Astrocyte (in vitro differentiated cells and primary cell): ENCODE measurements around the gene NSUN7. TPM values are rescaled to one million over a fixed set of nuclear protein-coding genes. Genes with fewer than 3 reads are reported as not detected.
A peak's percentile ranks its signal among the peaks of the same experiment; 100 is the strongest.

Experiments
- DNase-seq: peaks from one replicate; pipeline ENCODE4 v3.0.0-alpha.2; 2010; ENCODE audit warnings: low read depth
- FAIRE-seq: peaks from 2 replicates; lab custom pipeline; 2011; peaks lifted over from hg19 to GRCh38; lab: Jason Lieb, UNC
- H2AFZ ChIP-seq: 2 replicates; pipeline ENCODE4 v1.6.0; 2012; ENCODE audit warnings: low read depth, low read length, inconsistent platforms
- H3K27ac ChIP-seq: 2 replicates; pipeline ENCODE4 v1.5.1; 2011; ENCODE audit warnings: low read depth, low read length, inconsistent platforms
- H3K27me3 ChIP-seq: 2 replicates; pipeline ENCODE4 v1.6.0; 2011; ENCODE audit warnings: low read length, inconsistent platforms; ENCODE audit not compliant: insufficient read depth
- H3K36me3 ChIP-seq: 2 replicates; pipeline ENCODE4 v1.5.1; 2011; ENCODE audit warnings: low read length, inconsistent platforms; ENCODE audit not compliant: insufficient read depth
- H3K4me1 ChIP-seq: 2 replicates; pipeline ENCODE4 v1.5.1; 2011; ENCODE audit warnings: low read length, inconsistent platforms; ENCODE audit not compliant: insufficient read depth
- H3K4me2 ChIP-seq: 2 replicates; pipeline ENCODE4 v1.6.0; 2012; ENCODE audit warnings: low read length, inconsistent platforms
- H3K4me3 ChIP-seq: 2 replicates; pipeline ENCODE4 v1.5.1; 2011; ENCODE audit warnings: low read depth, mild to moderate bottlenecking, low read length, inconsistent platforms; ENCODE audit not compliant: insufficient read depth
- H3K79me2 ChIP-seq: 2 replicates; pipeline ENCODE4 v1.6.0; 2012; ENCODE audit warnings: mild to moderate bottlenecking, low read length, inconsistent platforms; ENCODE audit not compliant: insufficient read depth
- H3K9ac ChIP-seq: 2 replicates; pipeline ENCODE4 v1.6.0; 2012; ENCODE audit warnings: mild to moderate bottlenecking, low read length, inconsistent platforms
- H3K9me3 ChIP-seq: 2 replicates; pipeline ENCODE4 v1.5.1; 2012; ENCODE audit warnings: low read depth, mild to moderate bottlenecking, low read length, inconsistent platforms; ENCODE audit not compliant: insufficient read depth
- H4K20me1 ChIP-seq: 2 replicates; pipeline ENCODE4 v1.6.0; 2012; ENCODE audit warnings: low read length, inconsistent platforms; ENCODE audit not compliant: insufficient read depth
- H3K27ac Mint-ChIP-seq: one replicate; pipeline ENCODE4 v1.8.0; 2021; ENCODE audit warnings: mild to moderate bottlenecking, mixed read lengths; ENCODE audit not compliant: unreplicated experiment
- H3K27me3 Mint-ChIP-seq: one replicate; pipeline ENCODE4 v1.8.0; 2021; ENCODE audit warnings: low read depth, mixed read lengths; ENCODE audit not compliant: unreplicated experiment
- H3K36me3 Mint-ChIP-seq: one replicate; pipeline ENCODE4 v1.8.0; 2021; ENCODE audit warnings: low read depth, mixed read lengths; ENCODE audit not compliant: unreplicated experiment
- H3K4me1 Mint-ChIP-seq: one replicate; pipeline ENCODE4 v1.8.0; 2021; ENCODE audit warnings: low read depth, mixed read lengths; ENCODE audit not compliant: unreplicated experiment
- H3K4me3 Mint-ChIP-seq: one replicate; pipeline ENCODE4 v1.8.0; 2021; ENCODE audit warnings: mild to moderate bottlenecking, moderate library complexity, mixed read lengths; ENCODE audit not compliant: unreplicated experiment
- H3K9me3 Mint-ChIP-seq: one replicate; pipeline ENCODE4 v1.8.0; 2021; ENCODE audit warnings: mild to moderate bottlenecking, mixed read lengths; ENCODE audit not compliant: unreplicated experiment
- CTCF ChIP-seq: IDR thresholded peaks from 2 replicates; pipeline ENCODE4 v1.5.1; 2011; ENCODE audit warnings: low read depth, mild to moderate bottlenecking, inconsistent platforms, low read length, moderate library complexity; ENCODE audit not compliant: insufficient read depth
- EZH2 ChIP-seq: IDR thresholded peaks from 2 replicates; pipeline ENCODE4 v1.6.1; 2012; ENCODE audit warnings: mild to moderate bottlenecking, low read length, inconsistent platforms; ENCODE audit not compliant: insufficient read depth
- total RNA-seq: library from RNA; stranded (reverse); gene quantifications from 2 replicates; pipeline ENCODE4 v1.2.1, GENCODE V29; 2021

NSUN7 gene
- total RNA-seq, 1 donor from 2014 or later: 2.5 TPM

- no peaks in the 10 kb centered on the region for H3K9me3 Mint-ChIP-seq
- Histone ChIP-seq H3K9ac (no peak overlapping the region), H3K79me2 (no peaks in the 10 kb centered on the region), H3K4me1 (no peaks in the 10 kb centered on the region), H3K27ac (no peak overlapping the region), H3K4me3 (no peak overlapping the region), H3K27me3 (no peaks in the 10 kb centered on the region), H3K4me2 (no peak overlapping the region), H3K9me3 (no peaks in the 10 kb centered on the region), H3K36me3 (peaks cover 27% of the 10 kb centered on the region), H4K20me1 (no peaks in the 10 kb centered on the region), H2AFZ (no peak overlapping the region)
- no peak overlapping the region for H3K4me3 Mint-ChIP-seq
- DNase-seq (no peak), FAIRE-seq (no peak)
- TF ChIP-seq CTCF (no peak), EZH2 (no peak)
- H3K4me1 Mint-ChIP-seq: peaks cover 3% of the 10 kb centered on the region
- H3K27me3 Mint-ChIP-seq: no peaks in the 10 kb centered on the region
- peaks cover 40% of the 10 kb centered on the region for H3K36me3 Mint-ChIP-seq
- peak overlapping the region; percentile 18 for H3K27ac Mint-ChIP-seq
Observed at GRCh38 chr4:40826821-40827220, 77.1 kb downstream of the NSUN7 start.

GRCh38 chr4:40827758-40828157 lies 78.0 kb downstream of the NSUN7 start:
- TF ChIP-seq CTCF (no peak), EZH2 (no peak)
- peaks cover 7% of the 10 kb centered on the region for H4K20me1 ChIP-seq
- peaks cover 35% of the 10 kb centered on the region for H3K36me3 Mint-ChIP-seq

DNA sequence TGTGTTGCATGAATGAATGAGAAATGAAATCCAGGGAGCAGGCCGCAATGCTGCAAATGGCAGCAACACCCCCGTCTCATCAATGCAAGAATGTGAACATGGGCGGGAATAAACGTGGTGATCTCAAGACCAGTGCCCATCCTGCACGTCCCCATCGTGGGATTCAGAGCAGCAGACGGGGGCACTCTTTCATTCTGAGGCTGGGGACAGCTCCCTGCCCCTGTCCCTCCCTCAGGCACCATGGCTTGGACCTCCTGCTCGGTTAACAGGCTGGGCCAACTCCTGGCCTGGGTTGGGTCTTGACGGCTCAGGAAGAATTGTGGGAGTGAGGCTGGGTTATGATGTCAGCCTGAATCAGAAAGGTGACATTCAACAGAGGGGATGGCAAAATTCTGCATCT lies 78.9 kb downstream of the NSUN7 start:
- Histone ChIP-seq H3K27me3 (no peaks in the 10 kb centered on the region), H2AFZ (no peak overlapping the region), H4K20me1 (peaks cover 8% of the 10 kb centered on the region), H3K79me2 (no peaks in the 10 kb centered on the region), H3K9ac (no peak overlapping the region), H3K4me1 (no peaks in the 10 kb centered on the region), H3K4me3 (no peak overlapping the region), H3K9me3 (no peaks in the 10 kb centered on the region), H3K4me2 (no peak overlapping the region), H3K27ac (no peak overlapping the region), H3K36me3 (peaks cover 15% of the 10 kb centered on the region)
- no peak overlapping the region for H3K4me3 Mint-ChIP-seq
- no peak overlapping the region for H3K27ac Mint-ChIP-seq
- H3K9me3 Mint-ChIP-seq: no peaks in the 10 kb centered on the region
- H3K27me3 Mint-ChIP-seq: no peaks in the 10 kb centered on the region
- H3K36me3 Mint-ChIP-seq: peaks cover 44% of the 10 kb centered on the region
- DNase-seq (no peak), FAIRE-seq (no peak)
- no peak for TF ChIP-seq CTCF
- no peak for TF ChIP-seq EZH2
- H3K4me1 Mint-ChIP-seq: peaks cover 3% of the 10 kb centered on the region

More at GRCh38 chr4:40827758-40828157, 78.0 kb downstream of the NSUN7 start:
- H3K4me3 Mint-ChIP-seq: no peak overlapping the region
- H3K79me2 ChIP-seq: no peaks in the 10 kb centered on the region
- H3K36me3 ChIP-seq: peaks cover 23% of the 10 kb centered on the region
- H3K27me3 ChIP-seq: no peaks in the 10 kb centered on the region
- no peaks in the 10 kb centered on the region for H3K9me3 ChIP-seq
- FAIRE-seq (no peak), DNase-seq (no peak)
- no peaks in the 10 kb centered on the region for H3K9me3 Mint-ChIP-seq
- peaks cover 3% of the 10 kb centered on the region for H3K4me1 Mint-ChIP-seq
- no peaks in the 10 kb centered on the region for H3K4me1 ChIP-seq
- no peak overlapping the region for H3K4me2 ChIP-seq
- H2AFZ ChIP-seq: no peak overlapping the region
- H3K27ac ChIP-seq: no peak overlapping the region
- no peak overlapping the region for H3K27ac Mint-ChIP-seq
- no peaks in the 10 kb centered on the region for H3K27me3 Mint-ChIP-seq
- no peak overlapping the region for H3K9ac ChIP-seq
- no peak overlapping the region for H3K4me3 ChIP-seq
